ENCODE data around the gene AFMID.

Gene AFMID

DNA sequence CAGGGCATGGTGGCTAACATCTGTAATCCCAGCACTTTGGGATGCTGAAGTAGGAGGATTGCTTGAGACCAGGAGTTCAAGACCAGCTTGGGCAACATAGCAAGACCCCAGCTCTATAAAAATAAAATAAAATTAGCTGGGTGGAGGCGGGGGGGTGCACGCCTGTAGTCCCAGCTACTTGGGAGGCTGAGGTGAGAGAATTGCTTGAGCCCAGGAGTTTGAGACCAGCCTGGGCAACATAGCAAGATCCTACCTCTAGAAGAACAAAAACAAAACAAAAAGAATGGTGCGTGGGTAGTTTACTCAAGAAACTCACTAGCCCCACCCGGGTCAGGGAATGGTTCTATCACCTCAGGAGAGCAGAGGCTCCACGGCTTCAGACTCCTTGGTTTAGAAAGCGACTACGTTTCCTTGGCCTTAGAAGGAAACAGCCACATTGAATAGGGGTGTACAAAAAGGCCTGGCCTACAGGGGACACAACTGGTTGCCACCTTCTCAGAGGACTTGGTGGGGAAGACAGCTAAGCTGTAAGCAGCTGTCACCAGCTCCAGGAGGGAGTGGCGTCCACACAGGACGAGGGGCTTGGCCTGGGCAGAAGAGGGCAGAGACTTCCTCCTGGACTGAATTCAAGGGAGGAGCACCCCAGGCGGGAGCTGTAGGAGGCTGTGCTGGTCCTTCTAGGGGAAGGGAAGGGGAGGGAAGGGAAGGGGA, 1.0 kb upstream of the AFMID start:
- Histone ChIP-seq H3K4me3 (ENCODE audit: insufficient read depth, low read length, poor library complexity, severe bottlenecking) (peak overlapping the region; percentile 80), H3K9me3 (ENCODE audit: insufficient read depth, low read length) (no peaks in the 10 kb centered on the region), H2AFZ (ENCODE audit: low read depth, low read length, severe bottlenecking) (no peak overlapping the region), H3K36me3 (ENCODE audit: low read length) (no peaks in the 10 kb centered on the region), H3K27ac (ENCODE audit: low read depth, low read length) (peak overlapping the region; percentile 12), H3F3A (ENCODE audit: insufficient read depth) (peaks cover 18% of the 10 kb centered on the region), H4K20me1 (ENCODE audit: low read depth, low read length) (no peaks in the 10 kb centered on the region; the same call in 1 of the 2 replicates), H3K27me3 (ENCODE audit: low read length) (no peaks in the 10 kb centered on the region), H3K4me2 (ENCODE audit: low read depth, low read length, poor library complexity, severe bottlenecking) (peak overlapping the region; percentile 78), H3K9ac (ENCODE audit: low read length) (peak overlapping the region; percentile 68), H3K79me2 (ENCODE audit: insufficient read depth, low read length) (peaks cover 53% of the 10 kb centered on the region), H3K9me2 (replicated peaks; ENCODE audit: insufficient read depth, low read length) (no peaks in the 10 kb centered on the region)
- TF ChIP-seq, protein P1, sequence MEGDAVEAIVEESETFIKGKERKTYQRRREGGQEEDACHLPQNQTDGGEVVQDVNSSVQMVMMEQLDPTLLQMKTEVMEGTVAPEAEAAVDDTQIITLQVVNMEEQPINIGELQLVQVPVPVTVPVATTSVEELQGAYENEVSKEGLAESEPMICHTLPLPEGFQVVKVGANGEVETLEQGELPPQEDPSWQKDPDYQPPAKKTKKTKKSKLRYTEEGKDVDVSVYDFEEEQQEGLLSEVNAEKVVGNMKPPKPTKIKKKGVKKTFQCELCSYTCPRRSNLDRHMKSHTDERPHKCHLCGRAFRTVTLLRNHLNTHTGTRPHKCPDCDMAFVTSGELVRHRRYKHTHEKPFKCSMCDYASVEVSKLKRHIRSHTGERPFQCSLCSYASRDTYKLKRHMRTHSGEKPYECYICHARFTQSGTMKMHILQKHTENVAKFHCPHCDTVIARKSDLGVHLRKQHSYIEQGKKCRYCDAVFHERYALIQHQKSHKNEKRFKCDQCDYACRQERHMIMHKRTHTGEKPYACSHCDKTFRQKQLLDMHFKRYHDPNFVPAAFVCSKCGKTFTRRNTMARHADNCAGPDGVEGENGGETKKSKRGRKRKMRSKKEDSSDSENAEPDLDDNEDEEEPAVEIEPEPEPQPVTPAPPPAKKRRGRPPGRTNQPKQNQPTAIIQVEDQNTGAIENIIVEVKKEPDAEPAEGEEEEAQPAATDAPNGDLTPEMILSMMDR (IDR thresholded peaks at IDR 0.05; ENCODE audit: insufficient read depth, low read length, poor library complexity, severe bottlenecking) = no peak
- no peak for TF ChIP-seq EZH2phosphoT487 (conservative IDR thresholded peaks at IDR 0.05; ENCODE audit: low read length)

DNA sequence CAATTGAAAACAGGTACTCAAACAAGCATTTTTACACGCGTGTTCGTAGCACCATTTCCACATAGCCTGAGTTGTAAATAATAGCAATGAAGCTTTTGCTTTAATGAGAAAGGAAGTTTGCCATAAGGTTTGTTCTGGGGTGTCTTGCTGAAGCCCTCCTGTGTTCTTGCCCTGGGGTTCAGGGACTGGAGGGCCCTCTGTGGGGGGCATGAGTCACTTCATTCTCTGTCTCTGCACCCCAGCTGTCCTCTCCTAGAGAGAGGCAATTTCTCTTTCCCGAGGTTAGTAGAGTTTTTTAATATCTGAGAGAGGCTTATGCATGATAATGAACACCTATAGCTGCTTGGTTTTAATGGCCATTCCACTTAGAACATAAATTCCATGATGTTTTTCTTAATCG, 9.6 kb downstream of the AFMID start:
- Histone ChIP-seq H3K27me3 (ENCODE audit: low read length) (no peaks in the 10 kb centered on the region), H3K9me3 (ENCODE audit: insufficient read depth, low read length) (no peaks in the 10 kb centered on the region), H3K79me2 (ENCODE audit: insufficient read depth, low read length) (peaks cover 26% of the 10 kb centered on the region), H3K4me2 (ENCODE audit: low read depth, low read length, poor library complexity, severe bottlenecking) (no peak overlapping the region), H3F3A (ENCODE audit: insufficient read depth) (peaks cover 10% of the 10 kb centered on the region; the same call in 1 of the 2 replicates), H3K9ac (ENCODE audit: low read length) (no peak overlapping the region), H3K36me3 (ENCODE audit: low read length) (0 out of 2 replicates have a peak, but pooled peaks cover 6% of the 10 kb centered on the region), H3K4me3 (ENCODE audit: insufficient read depth, low read length, poor library complexity, severe bottlenecking) (no peak overlapping the region), H3K27ac (ENCODE audit: low read depth, low read length) (no peak overlapping the region), H3K9me2 (replicated peaks; ENCODE audit: insufficient read depth, low read length) (no peaks in the 10 kb centered on the region), H2AFZ (ENCODE audit: low read depth, low read length, severe bottlenecking) (no peak overlapping the region), H4K20me1 (ENCODE audit: low read depth, low read length) (no peaks in the 10 kb centered on the region)
- TF ChIP-seq, protein P1 (IDR thresholded peaks at IDR 0.05; ENCODE audit: insufficient read depth, low read length, poor library complexity, severe bottlenecking) = no peak
- TF ChIP-seq EZH2phosphoT487 (conservative IDR thresholded peaks at IDR 0.05; ENCODE audit: low read length) = no peak

DNA sequence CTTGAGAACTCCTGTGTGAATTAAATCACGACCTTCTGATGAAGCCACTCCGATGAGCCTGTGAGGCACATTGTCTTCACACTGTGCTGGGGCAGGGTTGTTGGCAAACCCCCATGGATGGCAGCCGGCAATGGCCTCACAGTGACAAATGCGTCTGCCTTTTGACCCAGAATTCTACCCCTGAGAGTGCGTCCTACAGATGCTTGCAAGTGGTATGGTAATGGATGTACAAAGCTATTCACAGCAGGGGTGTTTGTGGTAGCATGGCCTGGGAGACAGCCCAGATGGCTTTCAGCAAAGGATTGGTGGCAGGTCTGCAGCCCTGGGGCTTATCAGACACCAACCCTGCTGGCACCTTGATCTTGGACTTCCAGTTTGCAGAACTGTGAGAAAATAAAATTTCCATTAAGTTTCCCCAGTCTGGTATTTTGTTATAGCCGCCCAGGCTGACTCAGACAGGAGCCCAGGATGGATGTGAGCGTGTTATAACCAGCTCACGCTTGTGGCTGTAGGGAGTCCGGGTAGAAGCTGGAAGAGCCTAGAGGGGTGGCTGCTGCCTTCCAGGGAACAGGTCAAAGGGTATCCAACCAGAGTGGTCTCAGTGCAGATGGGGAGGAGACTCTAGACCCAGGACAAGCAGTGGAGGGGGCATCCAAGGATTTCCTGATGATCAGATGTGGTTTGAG, 10.1 kb downstream of the AFMID start:
- no peak for TF ChIP-seq EZH2phosphoT487 (conservative IDR thresholded peaks at IDR 0.05; ENCODE audit: low read length)
- TF ChIP-seq, protein P1 (IDR thresholded peaks at IDR 0.05; ENCODE audit: insufficient read depth, low read length, poor library complexity, severe bottlenecking) = no peak
- H4K20me1 ChIP-seq (ENCODE audit: low read depth, low read length) = no peaks in the 10 kb centered on the region
- H3K36me3 ChIP-seq (ENCODE audit: low read length) = 0 out of 2 replicates have a peak, but pooled peaks cover 6% of the 10 kb centered on the region
- no peaks in the 10 kb centered on the region for H3K9me2 ChIP-seq (replicated peaks; ENCODE audit: insufficient read depth, low read length)
- H3K4me3 ChIP-seq (ENCODE audit: insufficient read depth, low read length, poor library complexity, severe bottlenecking) = no peak overlapping the region
- H3K27me3 ChIP-seq (ENCODE audit: low read length) = no peaks in the 10 kb centered on the region
- peaks cover 10% of the 10 kb centered on the region; the same call in 1 of the 2 replicates for H3F3A ChIP-seq (ENCODE audit: insufficient read depth)
- H3K79me2 ChIP-seq (ENCODE audit: insufficient read depth, low read length) = peaks cover 26% of the 10 kb centered on the region
- no peak overlapping the region for H2AFZ ChIP-seq (ENCODE audit: low read depth, low read length, severe bottlenecking)
- H3K9ac ChIP-seq (ENCODE audit: low read length) = no peak overlapping the region
- H3K4me2 ChIP-seq (ENCODE audit: low read depth, low read length, poor library complexity, severe bottlenecking) = no peak overlapping the region
- H3K27ac ChIP-seq (ENCODE audit: low read depth, low read length) = no peak overlapping the region
- H3K9me3 ChIP-seq (ENCODE audit: insufficient read depth, low read length) = no peaks in the 10 kb centered on the region
